AG04450 (cell line): ENCODE measurements around the gene KLHL29. TPM values are rescaled to one million over a fixed set of nuclear protein-coding genes. Genes with fewer than 3 reads are reported as not detected.
A peak's percentile ranks its signal among the peaks of the same experiment; 100 is the strongest.

Experiments
- CTCF ChIA-PET: fragments of 300-600, 350-600 bp; formaldehyde crosslinking; extraction: SDS; loops from one replicate; lab custom pipeline; 2022; ENCODE audit warnings: antibody characterized with exemption, inconsistent platforms; lab: Charles Lee
- POLR2A ChIA-PET: fragments of 350-600 bp; formaldehyde crosslinking; extraction: SDS; loops from one replicate; lab custom pipeline; 2021; ENCODE audit warnings: antibody characterized with exemption, inconsistent platforms; lab: Yijun Ruan, JAX
- DNase-seq: peaks from one replicate; pipeline ENCODE4 v3.0.0-alpha.2; 2011; ENCODE audit warnings: low read depth, low spot score
- H3K27ac ChIP-seq: one replicate; pipeline ENCODE4 v1.5.1; 2012; ENCODE audit warnings: low read depth, low read length, control low read depth
- H3K27me3 ChIP-seq: one replicate; pipeline ENCODE4 v1.6.0; 2012; ENCODE audit warnings: low read length; ENCODE audit not compliant: control insufficient read depth, insufficient read depth
- H3K4me3 ChIP-seq: 2 replicates; pipeline ENCODE4 v1.5.1; 2011; ENCODE audit warnings: mild to moderate bottlenecking, low read depth, low read length, control low read depth
- H3K9me3 ChIP-seq: 2 replicates; pipeline ENCODE4 v1.5.1; 2012; ENCODE audit warnings: low read length; ENCODE audit not compliant: control insufficient read depth, insufficient read depth
- polyA plus RNA-seq: library from polyadenylated mRNA; depleted of rRNA; stranded (reverse); fragments of >200 nt; gene quantifications from 2 replicates; pipeline ENCODE4 v1.2.3, GENCODE V29; 2011
- TF ChIP-seq, protein P1 (sequence below): IDR thresholded peaks from 2 replicates; pipeline ENCODE4 v1.5.1; 2011; ENCODE audit warnings: low read depth, low read length, control low read depth, inconsistent platforms

KLHL29 gene
- polyA plus RNA-seq, 1 experiment, result 3.6 TPM

DNA sequence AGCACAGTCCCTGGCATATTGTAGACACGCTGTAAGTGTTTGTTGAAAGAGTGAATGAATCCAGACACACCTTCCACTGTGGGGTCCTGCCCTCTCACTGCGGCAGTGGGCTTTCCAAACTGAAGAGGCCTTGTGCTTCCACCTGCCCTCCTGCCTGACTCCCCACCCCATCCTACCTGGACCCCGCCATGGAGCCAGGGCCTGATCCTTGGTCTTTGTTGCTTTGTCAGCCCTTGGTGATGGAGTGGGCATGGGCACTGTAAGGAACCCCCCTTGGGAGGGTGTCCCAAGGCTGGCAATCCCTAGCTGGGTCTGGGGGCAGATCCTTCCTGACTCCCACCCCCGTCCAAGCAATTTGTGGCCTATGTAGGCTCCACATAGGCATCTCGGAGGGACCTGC lies 33.1 kb downstream of the KLHL29 start:
- Histone ChIP-seq H3K4me3 (no peak overlapping the region), H3K27ac (peak overlapping the region; percentile 89), H3K9me3 (peaks cover 2% of the 10 kb centered on the region; the same call in 1 of the 2 replicates), H3K27me3 (peaks cover 2% of the 10 kb centered on the region)
- ChIA-PET POLR2A (interaction anchor here (0.8 to 1.5 kb wide), 5 partner anchors 9 to 17 kb away, joined by 3 to 10 read pairs (median 4); no protein-coding TSS in a partner anchor), CTCF (no interaction called here)
- no peak for DNase-seq
- TF ChIP-seq, protein P1, sequence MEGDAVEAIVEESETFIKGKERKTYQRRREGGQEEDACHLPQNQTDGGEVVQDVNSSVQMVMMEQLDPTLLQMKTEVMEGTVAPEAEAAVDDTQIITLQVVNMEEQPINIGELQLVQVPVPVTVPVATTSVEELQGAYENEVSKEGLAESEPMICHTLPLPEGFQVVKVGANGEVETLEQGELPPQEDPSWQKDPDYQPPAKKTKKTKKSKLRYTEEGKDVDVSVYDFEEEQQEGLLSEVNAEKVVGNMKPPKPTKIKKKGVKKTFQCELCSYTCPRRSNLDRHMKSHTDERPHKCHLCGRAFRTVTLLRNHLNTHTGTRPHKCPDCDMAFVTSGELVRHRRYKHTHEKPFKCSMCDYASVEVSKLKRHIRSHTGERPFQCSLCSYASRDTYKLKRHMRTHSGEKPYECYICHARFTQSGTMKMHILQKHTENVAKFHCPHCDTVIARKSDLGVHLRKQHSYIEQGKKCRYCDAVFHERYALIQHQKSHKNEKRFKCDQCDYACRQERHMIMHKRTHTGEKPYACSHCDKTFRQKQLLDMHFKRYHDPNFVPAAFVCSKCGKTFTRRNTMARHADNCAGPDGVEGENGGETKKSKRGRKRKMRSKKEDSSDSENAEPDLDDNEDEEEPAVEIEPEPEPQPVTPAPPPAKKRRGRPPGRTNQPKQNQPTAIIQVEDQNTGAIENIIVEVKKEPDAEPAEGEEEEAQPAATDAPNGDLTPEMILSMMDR, result no peak

DNA sequence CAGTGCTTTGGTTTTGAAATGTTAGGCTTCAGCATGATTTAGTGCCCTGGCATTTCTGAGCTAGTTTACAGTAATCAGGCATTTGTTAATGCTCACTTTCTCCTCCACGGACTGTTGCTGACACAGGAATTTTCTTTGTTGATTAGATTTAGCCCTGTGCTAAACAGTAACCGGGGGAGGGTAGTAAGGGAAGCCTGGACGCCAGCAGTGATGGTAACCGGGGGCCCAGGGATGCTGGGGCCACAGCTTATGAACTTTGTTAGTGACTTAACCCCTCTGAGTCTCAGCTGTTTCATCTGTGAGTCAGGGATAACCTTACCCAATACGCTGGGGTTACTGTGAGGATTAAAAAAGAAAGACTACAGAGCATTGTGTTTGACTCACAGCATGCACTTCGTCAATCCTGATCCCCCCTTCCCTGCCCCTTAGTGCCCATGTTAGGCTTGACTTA lies 33.5 kb downstream of the KLHL29 start:
- Histone ChIP-seq H3K27me3 (peaks cover 2% of the 10 kb centered on the region), H3K9me3 (peaks cover 4% of the 10 kb centered on the region; the same call in 1 of the 2 replicates), H3K27ac (peak overlapping the region; percentile 89), H3K4me3 (no peak overlapping the region)
- ChIA-PET POLR2A (interaction anchor here (0.8 to 1.5 kb wide), 5 partner anchors 8 to 16 kb away, joined by 3 to 10 read pairs (median 4); no protein-coding TSS in a partner anchor), CTCF (no interaction called here)
- peak; percentile 63 for DNase-seq
- TF ChIP-seq, protein P1, result no peak

DNA sequence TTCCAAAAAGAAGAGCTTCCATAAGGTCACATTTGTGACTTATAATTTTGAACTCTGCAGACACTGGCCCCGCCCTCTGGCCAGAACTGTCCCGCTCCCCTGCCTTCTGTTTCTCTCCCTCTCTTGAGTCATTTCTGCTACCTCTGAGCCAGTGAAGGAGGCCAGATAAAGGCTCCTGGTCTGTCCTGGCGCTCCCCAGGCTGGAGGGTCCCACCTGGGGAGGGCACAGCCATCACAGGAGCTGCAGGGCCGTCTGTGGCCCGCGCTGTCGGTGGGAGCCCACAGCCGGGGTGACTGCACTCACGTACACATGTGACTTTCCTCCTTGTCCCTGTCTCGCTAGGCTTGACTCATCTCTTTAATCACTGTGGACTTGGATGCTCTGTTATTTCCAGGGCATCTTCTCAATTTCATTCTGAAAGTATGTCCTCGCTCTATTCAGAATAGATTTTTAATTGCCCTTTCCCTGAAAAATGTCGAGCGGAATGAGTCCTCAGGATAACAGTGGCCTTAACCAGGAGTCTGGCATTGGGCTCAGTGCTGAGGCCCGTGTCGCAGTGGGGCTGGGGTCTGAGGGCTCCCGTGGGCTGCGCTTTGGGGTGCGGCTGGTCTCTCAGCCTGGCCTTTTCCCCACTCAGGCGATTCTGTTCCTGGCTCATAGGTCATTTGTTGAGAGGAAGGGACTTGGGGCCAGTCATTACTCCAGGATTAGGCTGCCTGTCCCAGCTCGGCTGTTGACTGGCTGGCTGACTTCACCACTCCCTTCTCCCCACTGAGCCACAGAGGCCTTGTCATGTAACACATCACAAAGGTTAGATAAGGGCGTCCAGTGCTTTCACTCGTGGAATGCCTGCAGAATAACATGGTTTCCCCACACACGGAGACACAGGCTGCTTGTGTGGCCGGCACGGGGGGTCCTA lies 34.5 kb downstream of the KLHL29 start:
- H3K27me3 ChIP-seq, result peaks cover 2% of the 10 kb centered on the region
- POLR2A ChIA-PET, result interaction anchor here (0.8 to 1.5 kb wide), 4 partner anchors 7 to 16 kb away, joined by 3 to 9 read pairs (median 4); no protein-coding TSS in a partner anchor
- peak overlapping the region; percentile 89 for H3K27ac ChIP-seq
- no peak overlapping the region for H3K4me3 ChIP-seq
- CTCF ChIA-PET, result no interaction called here
- TF ChIP-seq, protein P1, result no peak
- H3K9me3 ChIP-seq, result peaks cover 4% of the 10 kb centered on the region; the same call in 1 of the 2 replicates
- DNase-seq, result no peak

DNA sequence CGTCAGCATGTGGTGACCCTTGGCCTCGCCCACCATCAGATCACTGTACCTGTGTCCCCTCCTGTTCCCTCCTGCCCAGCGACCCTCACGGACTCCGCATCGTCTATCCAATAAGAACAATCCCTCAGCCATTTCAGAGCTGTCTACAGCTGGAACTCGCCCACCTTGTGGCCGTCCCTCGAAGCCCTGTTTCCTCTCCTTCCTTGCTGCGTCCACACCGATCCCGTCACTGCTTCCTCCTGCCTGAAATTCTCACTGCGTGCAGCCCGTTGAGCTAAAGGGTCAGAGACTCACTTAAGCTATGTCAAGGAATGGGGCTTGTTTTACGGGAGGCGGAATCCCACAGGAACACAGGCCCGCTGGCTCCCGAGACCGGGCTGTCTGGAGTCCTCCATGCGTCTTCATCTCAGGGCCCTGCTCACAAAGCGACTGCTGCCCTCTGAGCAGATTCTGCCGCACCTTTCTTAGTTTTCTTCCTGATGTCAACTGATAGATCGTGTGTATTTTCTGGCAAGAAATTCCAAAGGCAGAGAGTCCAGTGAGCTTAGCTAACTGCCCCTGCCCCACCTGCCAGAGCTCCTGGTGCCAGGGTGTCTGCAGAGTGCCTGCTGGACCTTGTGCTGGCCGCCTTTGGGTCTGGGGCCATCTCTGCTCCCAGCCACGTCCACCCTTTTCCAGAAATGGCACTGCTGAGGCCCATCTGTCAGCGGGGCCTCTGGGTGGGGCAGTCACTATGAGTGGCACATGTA lies 35.3 kb downstream of the KLHL29 start:
- Histone ChIP-seq H3K27ac (no peak overlapping the region), H3K27me3 (peaks cover 2% of the 10 kb centered on the region), H3K4me3 (no peak overlapping the region), H3K9me3 (peaks cover 4% of the 10 kb centered on the region; the same call in 1 of the 2 replicates)
- CTCF ChIA-PET, result no interaction called here
- POLR2A ChIA-PET, result no interaction called here
- TF ChIP-seq, protein P1, result no peak
- DNase-seq, result no peak
